GM18508 (cell line): Measurements from ENCODE around the gene HAVCR1.
"Not testable (repeated sequence)": the region's sequence is repeated elsewhere in the genome, so short reads cannot be mapped to it uniquely, and the experiment has no call there.

Source experiments
- ATAC-seq: cut with Tn5 transposase; IDR thresholded peaks from one replicate; pipeline ENCODE4 v1.9.1; 2021; ENCODE audit warnings: moderate number of reproducible peaks; ENCODE audit not compliant: insufficient read depth, unreplicated experiment

Gene HAVCR1

GRCh38 chr5:157059093-157059539, at the start of gene HAVCR1:
Gene HAVCR1, minus strand, starts transcription at chr5:157059116. Its CDS starts 1,173 bp downstream, at chr5:157057943.
- ATAC-seq: no peak

- ATAC-seq: no peak
Observed at GRCh38 chr5:157107508-157107907, 48.6 kb upstream of the HAVCR1 start.

DNA sequence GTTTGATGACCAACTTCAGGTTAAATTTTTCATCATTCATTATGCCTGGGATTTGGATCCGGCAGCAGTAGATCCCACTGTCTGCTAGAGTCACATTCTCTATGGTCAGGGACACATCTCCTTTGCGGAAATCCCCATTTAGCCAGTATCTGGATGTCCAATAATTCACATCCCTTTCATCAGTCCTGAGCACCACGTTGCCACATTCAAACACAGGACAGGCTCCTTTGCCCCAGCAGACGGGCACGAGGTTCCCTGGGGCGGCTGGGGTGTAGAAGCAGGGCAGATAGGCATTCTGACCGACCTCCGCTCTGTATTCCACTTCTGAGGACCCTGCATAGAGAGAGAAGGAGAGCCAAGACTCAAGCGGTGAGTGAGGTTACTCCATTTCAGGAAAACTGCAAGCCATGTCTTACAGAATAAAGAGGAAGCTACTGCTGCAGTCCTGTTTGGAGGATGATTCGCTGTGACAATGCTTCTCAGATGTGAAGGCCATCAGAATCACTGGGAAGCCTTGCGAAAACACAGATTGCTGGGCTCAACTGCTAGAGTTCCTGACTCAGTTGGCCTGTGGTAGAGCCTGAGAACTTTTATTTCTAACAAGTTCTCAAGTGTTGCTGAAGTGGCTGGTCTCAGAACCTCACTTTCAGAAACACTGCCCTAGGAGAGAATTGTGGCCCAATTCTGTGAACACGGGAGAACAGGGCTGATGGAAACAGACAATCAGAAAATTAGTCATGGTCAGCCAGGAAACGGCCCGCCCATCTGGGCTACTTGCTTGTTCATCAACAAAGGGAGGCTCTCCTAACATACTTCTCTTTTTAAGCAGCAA, 47.9 kb upstream of the HAVCR1 start:
- no peak for ATAC-seq

DNA sequence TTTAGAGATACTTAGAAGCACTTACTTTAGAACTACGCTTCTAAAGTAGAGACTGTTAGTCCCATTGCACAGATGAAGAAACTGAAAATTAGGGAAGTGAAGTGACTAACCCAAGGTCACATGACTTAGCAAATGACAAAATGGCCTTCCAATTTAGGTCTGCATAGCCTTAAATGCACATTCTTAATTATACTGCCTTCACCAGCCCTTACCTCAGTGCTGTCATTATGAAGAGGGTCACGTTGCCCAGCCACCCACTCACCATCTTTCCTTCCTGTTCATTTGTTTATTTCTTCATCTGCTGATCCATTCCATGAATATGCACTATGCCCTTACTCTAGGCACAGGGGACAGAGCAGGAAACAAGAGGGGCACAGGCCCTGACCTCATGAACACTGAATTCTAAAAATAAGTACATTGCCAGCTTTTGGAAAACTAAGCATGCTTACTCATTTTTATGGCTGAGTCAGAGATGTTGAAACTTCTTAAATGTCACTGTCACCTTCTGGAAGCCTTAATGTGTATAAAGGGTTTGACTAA, 41.3 kb upstream of the HAVCR1 start:
- ATAC-seq: no peak

- no peak for ATAC-seq
Observed at GRCh38 chr5:157088342-157088990, 29.6 kb upstream of the HAVCR1 start.

- no peak for ATAC-seq
Observed at GRCh38 chr5:157086751-157087359, 27.9 kb upstream of the HAVCR1 start.

DNA sequence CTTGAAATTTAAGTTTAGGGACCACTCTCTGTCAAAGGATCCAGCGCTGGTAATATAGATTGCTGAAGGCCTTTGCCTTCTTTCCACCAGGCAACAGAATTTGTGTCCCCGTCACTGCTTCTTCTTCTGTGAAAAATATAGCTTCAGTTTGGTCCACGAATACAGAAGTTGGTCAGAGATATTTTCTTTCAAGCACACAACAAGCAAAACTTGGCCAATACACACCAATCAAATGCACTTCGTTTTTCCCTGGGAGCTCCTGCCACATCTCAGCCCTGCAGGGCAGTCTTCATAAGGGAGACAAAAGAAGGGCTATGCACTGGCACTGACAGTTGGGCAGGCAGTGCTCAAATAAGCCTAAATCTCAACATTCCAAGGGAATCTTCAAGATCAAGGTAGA, 27.0 kb upstream of the HAVCR1 start:
- ATAC-seq: no peak

- no peak for ATAC-seq
Observed at GRCh38 chr5:157080286-157080685, 21.4 kb upstream of the HAVCR1 start.

DNA sequence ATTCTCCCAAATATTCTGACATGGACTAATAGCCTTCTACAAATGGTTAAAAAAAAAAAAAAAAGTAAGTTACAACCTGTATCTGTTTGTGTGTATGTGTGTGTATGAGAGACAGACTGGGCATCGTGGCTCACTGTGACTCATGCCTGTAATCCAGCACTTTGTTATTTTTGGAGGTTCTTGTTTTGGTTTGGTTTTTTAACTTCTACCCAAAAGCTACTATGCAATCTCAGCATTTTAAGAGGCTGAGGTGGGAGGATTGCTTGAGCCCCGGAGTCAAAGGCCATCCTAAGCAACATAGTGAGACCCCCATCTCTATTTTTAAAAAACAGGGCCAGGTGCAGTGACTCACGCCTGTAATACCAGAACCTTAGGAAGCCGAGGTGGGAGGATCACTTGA, 17.6 kb upstream of the HAVCR1 start:
- no peak for ATAC-seq

DNA sequence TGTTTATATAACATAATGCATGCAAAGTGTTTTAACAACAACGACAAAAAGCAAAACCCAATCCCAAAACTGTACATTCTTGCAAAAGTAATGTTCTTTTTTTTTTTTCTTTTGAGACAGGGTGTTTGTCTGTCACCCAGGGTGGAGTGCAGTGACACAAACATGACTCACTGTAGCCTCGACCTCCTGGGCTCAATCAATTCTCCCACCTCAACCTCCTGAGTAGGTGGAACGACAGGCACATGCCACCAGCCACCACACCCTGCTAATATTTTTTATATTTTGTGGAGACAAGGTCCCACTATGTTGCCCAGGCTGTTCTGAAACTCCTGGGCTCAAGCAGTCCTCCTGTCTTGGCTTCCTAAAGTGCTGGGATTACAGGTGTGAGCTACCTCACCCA, 13.6 kb upstream of the HAVCR1 start:
- no peak for ATAC-seq

DNA sequence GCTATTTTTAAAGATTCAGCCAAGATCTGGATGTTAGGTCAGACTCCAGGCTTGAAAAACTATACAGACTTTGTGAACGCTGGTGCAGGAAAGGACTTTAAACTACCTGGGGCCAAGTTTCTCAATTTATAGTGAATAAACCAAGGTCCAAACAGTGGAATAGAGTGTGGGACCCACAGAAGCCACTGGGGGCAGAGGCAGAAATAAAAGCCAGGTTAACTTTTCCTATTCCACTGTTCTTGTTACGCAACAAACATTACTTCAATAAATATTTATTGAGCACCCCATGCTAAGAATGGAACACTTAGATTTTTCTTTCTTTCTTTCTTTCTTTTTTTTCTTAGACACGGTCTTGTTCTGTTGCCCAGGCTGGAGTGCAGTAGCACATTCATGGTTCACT, 11.0 kb upstream of the HAVCR1 start:
- no peak for ATAC-seq

DNA sequence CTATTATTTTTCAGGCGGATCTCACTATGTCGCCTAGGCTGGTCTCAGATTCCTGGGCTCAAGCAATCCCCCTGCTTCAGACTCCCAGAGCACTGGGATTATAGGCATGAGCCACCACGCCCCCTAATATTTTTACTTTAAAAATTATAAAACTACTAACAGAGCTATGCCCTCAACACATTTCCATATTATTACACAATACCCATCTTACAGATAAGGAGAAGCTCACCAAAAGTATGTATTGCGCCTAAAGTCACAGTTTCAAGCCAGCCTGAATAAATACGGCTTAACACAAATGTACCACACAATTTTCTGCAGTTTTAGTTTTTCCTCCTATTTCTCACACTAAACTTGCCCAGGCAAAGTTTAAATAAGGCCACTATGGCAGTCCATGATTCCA, 9.9 kb upstream of the HAVCR1 start:
- no peak for ATAC-seq

DNA sequence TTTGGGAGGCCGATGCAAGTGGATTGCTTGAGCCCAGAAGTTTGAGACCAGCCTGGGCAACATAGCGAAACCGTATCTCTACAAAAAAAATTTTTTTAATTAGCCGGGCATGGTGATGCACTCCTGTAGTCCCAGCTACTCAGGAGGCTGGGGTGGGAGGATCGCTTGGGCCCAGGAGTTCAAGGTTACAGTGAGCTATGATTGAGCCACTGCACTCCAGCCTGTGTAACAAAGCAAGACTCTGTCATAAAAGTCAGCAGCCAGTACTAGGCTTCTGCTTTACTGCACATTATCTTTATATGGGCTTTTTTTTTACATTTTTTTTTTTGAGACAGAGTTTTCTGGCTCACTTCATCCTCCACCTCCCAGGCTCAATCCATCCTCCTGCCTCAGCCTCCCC, 9.4 kb upstream of the HAVCR1 start:
- ATAC-seq: no peak

DNA sequence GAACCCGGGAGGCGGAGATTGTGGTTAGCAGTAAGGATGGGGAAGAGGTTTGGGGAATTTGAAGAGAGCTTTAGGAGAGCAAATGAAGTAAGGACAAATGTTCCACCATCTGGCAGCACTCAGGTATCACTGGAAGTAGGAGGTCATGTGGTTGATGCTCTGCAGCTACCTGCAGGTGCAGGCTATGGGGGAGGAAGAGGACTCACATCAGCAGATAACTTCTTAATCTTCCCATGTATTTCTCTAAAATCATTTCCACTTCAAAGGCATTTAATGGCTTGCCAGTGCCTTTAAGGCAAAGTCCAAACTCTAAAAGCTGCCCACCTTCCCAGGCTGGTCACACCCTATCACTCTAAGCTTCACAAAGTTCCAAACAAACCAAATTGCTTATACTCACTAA, 8.1 kb upstream of the HAVCR1 start:
- no peak for ATAC-seq

DNA sequence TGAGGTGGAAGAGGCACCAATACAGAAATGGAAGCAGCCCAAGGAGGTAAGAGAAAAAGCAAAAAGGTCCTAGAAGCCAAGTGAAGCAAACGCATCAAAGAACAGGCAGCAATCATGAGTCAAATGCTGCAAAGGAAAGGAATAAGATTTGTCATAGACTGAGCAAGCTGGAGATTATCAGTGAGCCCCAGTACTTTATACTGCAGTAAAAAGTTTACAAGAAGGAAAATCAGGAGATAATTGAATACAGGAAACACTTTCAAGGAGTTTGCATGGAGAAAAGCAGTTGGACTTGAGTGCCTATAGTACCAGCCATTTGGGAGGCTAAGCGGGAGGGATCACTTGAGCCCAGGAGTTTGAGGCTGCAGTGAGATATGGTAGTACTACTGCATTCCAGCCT, 7.2 kb upstream of the HAVCR1 start:
- no peak for ATAC-seq

- no peak for ATAC-seq
Observed at GRCh38 chr5:157063776-157064430, 5.0 kb upstream of the HAVCR1 start.

GRCh38 chr5:157059891-157060290, 975 bp upstream of the HAVCR1 start:
- no peak for ATAC-seq

GRCh38 chr5:157057459-157058370, 1.2 kb downstream of the HAVCR1 start:
- no peak for ATAC-seq

DNA sequence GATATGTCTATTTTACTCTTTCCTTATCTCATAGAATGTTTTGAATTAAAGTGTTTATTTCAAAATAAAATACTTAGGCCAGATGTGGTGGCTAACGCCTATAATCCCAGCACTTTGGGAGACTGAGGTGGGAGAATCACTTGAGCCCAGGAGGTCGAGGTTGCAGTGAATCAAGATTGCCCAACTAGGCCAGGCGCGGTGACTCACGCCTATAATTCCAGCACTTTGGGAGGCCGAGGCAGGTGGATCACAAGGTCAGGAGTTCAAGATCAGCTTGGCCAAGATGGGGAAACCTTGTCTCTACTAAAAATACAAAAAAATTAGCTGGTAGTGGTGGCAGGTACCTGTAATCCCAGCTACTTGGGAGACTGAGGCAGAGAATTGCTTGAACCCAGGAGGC, 2.1 kb downstream of the HAVCR1 start:
- ATAC-seq: not testable (repeated sequence)
